ENCODE measurements around the gene ASMT.
"Not testable (repeated sequence)": the region's sequence is repeated elsewhere in the genome, so short reads cannot be mapped to it uniquely, and the experiment has no call there.

DNA sequence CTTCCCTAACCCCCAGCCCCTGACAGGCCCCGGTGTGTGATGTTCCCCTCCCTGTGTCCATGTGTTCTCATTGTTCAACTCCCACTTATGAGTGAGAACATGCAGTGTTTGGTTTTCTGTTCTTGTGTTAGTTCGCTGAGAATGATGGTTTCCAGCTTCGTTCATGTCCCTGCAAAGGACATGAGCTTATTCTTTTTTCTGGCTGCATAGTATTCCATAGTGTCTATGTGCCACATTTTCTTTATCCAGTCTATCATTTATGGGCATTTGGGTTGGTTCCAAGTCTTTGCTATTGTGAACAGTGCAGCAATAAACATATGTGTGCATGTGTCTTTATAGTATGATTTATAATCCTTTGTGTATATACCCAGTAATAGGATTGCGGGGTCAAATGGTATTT lies 67.6 kb downstream of the ASMT start:
- TF ChIP-seq CTCF (IDR thresholded peaks at IDR 0.05; ENCODE audit: insufficient read depth, low read depth, low read length); EZH2 (IDR thresholded peaks at IDR 0.05; ENCODE audit: insufficient read depth, low read length): not testable (repeated sequence)

All from astrocyte (in vitro differentiated cells and primary cell).